HG03521 (cell line): ENCODE results near the gene PUM1.

Source experiments
- ATAC-seq: cut with Tn5 transposase; IDR thresholded peaks from one replicate; pipeline ENCODE4 v1.9.1; 2021; ENCODE audit warnings: mild to moderate bottlenecking, moderate library complexity; ENCODE audit not compliant: unreplicated experiment

The PUM1 gene

GRCh38 chr1:30895944-30896660, 169.4 kb downstream of the PUM1 start:
- no peak for ATAC-seq

GRCh38 chr1:30895382-30895943, 170.1 kb downstream of the PUM1 start:
- no peak for ATAC-seq

- ATAC-seq, result no peak
Measured at GRCh38 chr1:30894508-30894973, 171.0 kb downstream of the PUM1 start.

- no peak for ATAC-seq
Measured at GRCh38 chr1:30893776-30894507, 171.6 kb downstream of the PUM1 start.

GRCh38 chr1:30892671-30893073, 172.8 kb downstream of the PUM1 start:
- ATAC-seq, result no peak

GRCh38 chr1:30891227-30891552, 174.3 kb downstream of the PUM1 start:
- ATAC-seq, result no peak

GRCh38 chr1:30890502-30891226, 174.9 kb downstream of the PUM1 start:
- ATAC-seq, result no peak

- no peak for ATAC-seq
Measured at GRCh38 chr1:30889511-30889910, 176.0 kb downstream of the PUM1 start.

GRCh38 chr1:30888975-30889374, 176.5 kb downstream of the PUM1 start:
- no peak for ATAC-seq

GRCh38 chr1:30888391-30888790, 177.1 kb downstream of the PUM1 start:
- no peak for ATAC-seq

GRCh38 chr1:30887485-30888315, 177.8 kb downstream of the PUM1 start:
- ATAC-seq, result no peak

- ATAC-seq, result no peak
Measured at GRCh38 chr1:30886710-30887428, 178.6 kb downstream of the PUM1 start.

GRCh38 chr1:30885570-30886522, 179.7 kb downstream of the PUM1 start:
- no peak for ATAC-seq

- no peak for ATAC-seq
Measured at GRCh38 chr1:30884723-30885122, 180.8 kb downstream of the PUM1 start.

GRCh38 chr1:30883389-30884172, 181.9 kb downstream of the PUM1 start:
- ATAC-seq, result no peak

- no peak for ATAC-seq
Measured at GRCh38 chr1:30882678-30883388, 182.7 kb downstream of the PUM1 start.
